ENCODE data around the gene ALPK3.

GRCh38 chr15:84894736-84895425 is 77.7 kb downstream of the ALPK3 start:
- TF ChIP-seq JUN (CRISPR knock-in tag; IDR thresholded peaks at IDR 0.05) (no peak), GABPB1 (CRISPR knock-in tag; IDR thresholded peaks at IDR 0.05) (no peak), SP1 (CRISPR knock-in tag; conservative IDR thresholded peaks at IDR 0.05) (no peak), ATF6 (CRISPR knock-in tag; IDR thresholded peaks at IDR 0.05) (no peak)
- TF ChIP-seq, protein P1, sequence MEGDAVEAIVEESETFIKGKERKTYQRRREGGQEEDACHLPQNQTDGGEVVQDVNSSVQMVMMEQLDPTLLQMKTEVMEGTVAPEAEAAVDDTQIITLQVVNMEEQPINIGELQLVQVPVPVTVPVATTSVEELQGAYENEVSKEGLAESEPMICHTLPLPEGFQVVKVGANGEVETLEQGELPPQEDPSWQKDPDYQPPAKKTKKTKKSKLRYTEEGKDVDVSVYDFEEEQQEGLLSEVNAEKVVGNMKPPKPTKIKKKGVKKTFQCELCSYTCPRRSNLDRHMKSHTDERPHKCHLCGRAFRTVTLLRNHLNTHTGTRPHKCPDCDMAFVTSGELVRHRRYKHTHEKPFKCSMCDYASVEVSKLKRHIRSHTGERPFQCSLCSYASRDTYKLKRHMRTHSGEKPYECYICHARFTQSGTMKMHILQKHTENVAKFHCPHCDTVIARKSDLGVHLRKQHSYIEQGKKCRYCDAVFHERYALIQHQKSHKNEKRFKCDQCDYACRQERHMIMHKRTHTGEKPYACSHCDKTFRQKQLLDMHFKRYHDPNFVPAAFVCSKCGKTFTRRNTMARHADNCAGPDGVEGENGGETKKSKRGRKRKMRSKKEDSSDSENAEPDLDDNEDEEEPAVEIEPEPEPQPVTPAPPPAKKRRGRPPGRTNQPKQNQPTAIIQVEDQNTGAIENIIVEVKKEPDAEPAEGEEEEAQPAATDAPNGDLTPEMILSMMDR (IDR thresholded peaks at IDR 0.05), result no peak
- TF ChIP-seq, protein P2, sequence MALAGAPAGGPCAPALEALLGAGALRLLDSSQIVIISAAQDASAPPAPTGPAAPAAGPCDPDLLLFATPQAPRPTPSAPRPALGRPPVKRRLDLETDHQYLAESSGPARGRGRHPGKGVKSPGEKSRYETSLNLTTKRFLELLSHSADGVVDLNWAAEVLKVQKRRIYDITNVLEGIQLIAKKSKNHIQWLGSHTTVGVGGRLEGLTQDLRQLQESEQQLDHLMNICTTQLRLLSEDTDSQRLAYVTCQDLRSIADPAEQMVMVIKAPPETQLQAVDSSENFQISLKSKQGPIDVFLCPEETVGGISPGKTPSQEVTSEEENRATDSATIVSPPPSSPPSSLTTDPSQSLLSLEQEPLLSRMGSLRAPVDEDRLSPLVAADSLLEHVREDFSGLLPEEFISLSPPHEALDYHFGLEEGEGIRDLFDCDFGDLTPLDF (CRISPR knock-in tag; IDR thresholded peaks at IDR 0.05), result no peak
